ENCODE measurements around the gene PNPLA8.

PNPLA8 gene

DNA sequence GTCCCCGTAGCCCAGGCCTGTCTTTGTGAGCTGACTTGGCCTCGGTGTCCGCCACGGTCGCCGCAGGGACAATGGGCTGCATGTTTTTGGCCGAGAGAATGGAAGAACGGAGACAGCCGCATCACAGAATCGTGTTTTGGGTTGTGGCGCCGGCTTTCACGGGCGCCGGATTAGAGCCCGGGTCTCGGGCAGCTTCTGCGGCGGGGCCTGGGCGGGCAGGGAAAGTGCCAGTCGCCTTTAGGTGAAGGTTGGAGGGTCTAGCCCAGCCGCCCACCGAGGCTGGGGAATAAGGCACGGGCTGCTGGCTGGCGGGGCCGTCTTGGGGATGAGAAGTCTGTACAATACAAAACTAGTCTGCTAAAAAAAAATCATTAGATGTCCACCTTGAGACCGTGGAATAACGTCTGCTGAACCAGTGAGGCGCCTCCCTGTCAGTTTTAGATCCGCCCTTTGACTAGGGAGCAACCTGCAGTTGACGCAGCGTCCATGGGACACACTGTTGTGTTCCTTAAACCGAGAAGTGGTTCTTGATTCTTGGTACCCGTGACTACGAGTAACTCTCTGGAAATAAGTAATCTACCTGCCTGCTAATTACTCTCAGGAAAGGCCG lies 44.3 kb upstream of the PNPLA8 start:
- Histone ChIP-seq H3K9me2 (replicated peaks; ENCODE audit: insufficient read depth, low read length) (no peaks in the 10 kb centered on the region), H2AFZ (ENCODE audit: low read length) (peak overlapping the region; percentile 39), H3K4me2 (ENCODE audit: low read depth, low read length) (peak overlapping the region; percentile 85), H4K20me1 (ENCODE audit: insufficient read depth, low read length) (peaks cover 21% of the 10 kb centered on the region; the same call in 1 of the 2 replicates), H3K9ac (ENCODE audit: low read length) (peak overlapping the region; percentile 98), H3K4me1 (ENCODE audit: low read length) (peaks cover 29% of the 10 kb centered on the region), H3K9me3 (replicated peaks; ENCODE audit: insufficient read depth, low read length) (no peaks in the 10 kb centered on the region), H3K79me2 (ENCODE audit: low read length) (peaks cover 92% of the 10 kb centered on the region), H3K4me3 (ENCODE audit: low read length) (peak overlapping the region; percentile 97), H3K27ac (ENCODE audit: low read length) (peak overlapping the region; percentile 95), H3F3A (ENCODE audit: insufficient read depth, low read length) (peaks cover 19% of the 10 kb centered on the region), H3K36me3 (replicated peaks; ENCODE audit: insufficient read depth, low read length) (peaks cover 42% of the 10 kb centered on the region; the same call in 1 of the 2 replicates), H3K27me3 (replicated peaks; ENCODE audit: insufficient read depth, low read length) (no peaks in the 10 kb centered on the region)
- TF ChIP-seq EZH2phosphoT487 (IDR thresholded peaks at IDR 0.05; ENCODE audit: low read length) (no peak), EZH2 (optimal IDR thresholded peaks at IDR 0.05; ENCODE audit: low read depth, low read length) (no peak)
- TF ChIP-seq, protein P1, sequence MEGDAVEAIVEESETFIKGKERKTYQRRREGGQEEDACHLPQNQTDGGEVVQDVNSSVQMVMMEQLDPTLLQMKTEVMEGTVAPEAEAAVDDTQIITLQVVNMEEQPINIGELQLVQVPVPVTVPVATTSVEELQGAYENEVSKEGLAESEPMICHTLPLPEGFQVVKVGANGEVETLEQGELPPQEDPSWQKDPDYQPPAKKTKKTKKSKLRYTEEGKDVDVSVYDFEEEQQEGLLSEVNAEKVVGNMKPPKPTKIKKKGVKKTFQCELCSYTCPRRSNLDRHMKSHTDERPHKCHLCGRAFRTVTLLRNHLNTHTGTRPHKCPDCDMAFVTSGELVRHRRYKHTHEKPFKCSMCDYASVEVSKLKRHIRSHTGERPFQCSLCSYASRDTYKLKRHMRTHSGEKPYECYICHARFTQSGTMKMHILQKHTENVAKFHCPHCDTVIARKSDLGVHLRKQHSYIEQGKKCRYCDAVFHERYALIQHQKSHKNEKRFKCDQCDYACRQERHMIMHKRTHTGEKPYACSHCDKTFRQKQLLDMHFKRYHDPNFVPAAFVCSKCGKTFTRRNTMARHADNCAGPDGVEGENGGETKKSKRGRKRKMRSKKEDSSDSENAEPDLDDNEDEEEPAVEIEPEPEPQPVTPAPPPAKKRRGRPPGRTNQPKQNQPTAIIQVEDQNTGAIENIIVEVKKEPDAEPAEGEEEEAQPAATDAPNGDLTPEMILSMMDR (IDR thresholded peaks at IDR 0.05; ENCODE audit: low read length): no peak
- DNase-seq: peak; percentile 77

DNA sequence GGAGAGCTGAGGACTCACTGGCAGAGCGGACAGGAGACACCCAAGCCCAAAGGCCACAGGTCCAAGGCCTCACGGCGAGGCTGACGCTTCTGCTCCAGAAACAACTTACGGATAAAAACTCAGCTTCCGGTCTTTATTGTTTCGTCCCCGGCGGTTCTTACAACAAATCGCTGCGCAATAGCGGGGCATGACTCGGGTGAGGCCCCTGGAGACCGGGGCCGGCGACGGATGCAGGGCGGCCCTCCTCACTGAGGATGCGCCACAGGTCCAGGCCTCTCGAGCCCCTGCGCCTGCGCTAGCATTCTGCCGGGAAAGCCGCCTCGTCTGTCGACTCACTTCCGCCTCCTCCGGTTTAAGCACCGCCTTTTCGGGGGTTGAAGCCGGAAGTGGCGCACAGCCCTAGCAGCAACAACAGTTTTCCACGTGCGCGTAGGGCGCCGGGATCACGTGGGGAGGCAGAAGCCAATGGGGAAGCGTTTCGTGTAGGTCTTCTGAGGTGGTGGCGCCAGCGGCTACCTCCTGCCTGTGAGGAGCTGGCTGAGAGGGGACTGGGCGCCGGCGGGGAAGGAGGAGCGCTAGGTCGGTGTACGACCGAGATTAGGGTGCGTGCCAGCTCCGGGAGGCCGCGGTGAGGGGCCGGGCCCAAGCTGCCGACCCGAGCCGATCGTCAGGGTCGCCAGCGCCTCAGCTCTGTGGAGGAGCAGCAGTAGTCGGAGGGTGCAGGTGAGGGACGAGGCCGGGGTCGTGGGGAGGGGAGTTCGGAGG lies 43.6 kb upstream of the PNPLA8 start, which contains the start of the genes DNAJB9 and THAP5:
Gene DNAJB9 (plus strand): TSS at position 494 of the 765 bp plus-strand sequence. CDS start 1,853 bp downstream, outside the sequence.
Gene THAP5 (minus strand): TSS at position 326 of the 765 bp plus-strand sequence. CDS start 137 bp downstream, at position 189.
- H3F3A ChIP-seq (ENCODE audit: insufficient read depth, low read length): peaks cover 19% of the 10 kb centered on the region
- H3K9me2 ChIP-seq (replicated peaks; ENCODE audit: insufficient read depth, low read length): no peaks in the 10 kb centered on the region
- no peaks in the 10 kb centered on the region for H3K27me3 ChIP-seq (replicated peaks; ENCODE audit: insufficient read depth, low read length)
- peak within 1 kb of the TSS; percentile 98 for H3K9ac ChIP-seq (ENCODE audit: low read length)
- H3K4me1 ChIP-seq (ENCODE audit: low read length): peaks cover 29% of the 10 kb centered on the region
- DNase-seq: peak; percentile 100
- H3K4me2 ChIP-seq (ENCODE audit: low read depth, low read length): peak within 1 kb of the TSS; percentile 85
- H3K79me2 ChIP-seq (ENCODE audit: low read length): peaks cover 86% of the 10 kb centered on the region
- H2AFZ ChIP-seq (ENCODE audit: low read length): peak within 1 kb of the TSS; percentile 63
- TF ChIP-seq EZH2 (optimal IDR thresholded peaks at IDR 0.05; ENCODE audit: low read depth, low read length) (no peak), EZH2phosphoT487 (IDR thresholded peaks at IDR 0.05; ENCODE audit: low read length) (no peak)
- TF ChIP-seq, protein P1 (IDR thresholded peaks at IDR 0.05; ENCODE audit: low read length): no peak
- H3K36me3 ChIP-seq (replicated peaks; ENCODE audit: insufficient read depth, low read length): peaks cover 35% of the 10 kb centered on the region; the same call in 1 of the 2 replicates
- no peaks in the 10 kb centered on the region for H3K9me3 ChIP-seq (replicated peaks; ENCODE audit: insufficient read depth, low read length)
- peak within 1 kb of the TSS; percentile 95 for H3K27ac ChIP-seq (ENCODE audit: low read length)
- peak within 1 kb of the TSS; percentile 97 for H3K4me3 ChIP-seq (ENCODE audit: low read length)
- H4K20me1 ChIP-seq (ENCODE audit: insufficient read depth, low read length): peaks cover 21% of the 10 kb centered on the region; the same call in 1 of the 2 replicates

DNA sequence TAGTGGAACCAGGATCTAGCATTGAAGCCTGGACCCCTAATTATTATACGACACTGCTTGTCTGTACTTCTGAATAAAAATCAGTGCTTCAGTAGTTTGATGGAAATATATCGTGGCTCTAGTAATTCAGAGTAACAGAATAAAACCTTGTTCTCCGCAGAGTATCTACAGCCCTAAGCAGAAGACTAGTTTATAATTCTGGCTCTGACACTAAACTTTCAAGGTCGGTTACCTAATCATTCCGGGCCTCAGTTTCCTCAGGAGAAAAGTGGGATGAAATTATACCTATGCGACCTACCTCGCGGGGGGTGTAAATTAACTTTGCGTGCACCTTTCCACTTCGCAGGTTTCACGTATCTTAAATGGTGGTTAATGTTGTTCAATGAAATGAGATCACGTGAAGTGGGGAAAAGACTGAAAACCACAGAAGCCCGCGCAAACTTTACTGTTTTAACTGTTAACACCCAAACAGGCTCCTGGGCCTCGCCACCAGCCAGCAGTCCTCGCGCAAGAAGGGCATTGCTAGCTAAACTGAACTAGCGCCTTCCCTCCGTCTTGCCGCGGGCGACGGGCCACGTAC lies 43.0 kb upstream of the PNPLA8 start:
- DNase-seq: no peak
- H3K27ac ChIP-seq (ENCODE audit: low read length): peak overlapping the region; percentile 95
- peaks cover 20% of the 10 kb centered on the region; the same call in 1 of the 2 replicates for H4K20me1 ChIP-seq (ENCODE audit: insufficient read depth, low read length)
- peaks cover 19% of the 10 kb centered on the region for H3F3A ChIP-seq (ENCODE audit: insufficient read depth, low read length)
- TF ChIP-seq EZH2phosphoT487 (IDR thresholded peaks at IDR 0.05; ENCODE audit: low read length): no peak
- TF ChIP-seq, protein P1 (IDR thresholded peaks at IDR 0.05; ENCODE audit: low read length): no peak
- no peak for TF ChIP-seq EZH2 (optimal IDR thresholded peaks at IDR 0.05; ENCODE audit: low read depth, low read length)
- H3K79me2 ChIP-seq (ENCODE audit: low read length): peaks cover 84% of the 10 kb centered on the region
- no peaks in the 10 kb centered on the region for H3K9me2 ChIP-seq (replicated peaks; ENCODE audit: insufficient read depth, low read length)
- no peaks in the 10 kb centered on the region for H3K27me3 ChIP-seq (replicated peaks; ENCODE audit: insufficient read depth, low read length)
- H2AFZ ChIP-seq (ENCODE audit: low read length): peak overlapping the region; percentile 63
- peaks cover 36% of the 10 kb centered on the region; the same call in 1 of the 2 replicates for H3K36me3 ChIP-seq (replicated peaks; ENCODE audit: insufficient read depth, low read length)
- H3K4me3 ChIP-seq (ENCODE audit: low read length): peak overlapping the region; percentile 97
- H3K9me3 ChIP-seq (replicated peaks; ENCODE audit: insufficient read depth, low read length): no peaks in the 10 kb centered on the region
- H3K4me2 ChIP-seq (ENCODE audit: low read depth, low read length): peak overlapping the region; percentile 80
- H3K4me1 ChIP-seq (ENCODE audit: low read length): peaks cover 29% of the 10 kb centered on the region
- peak overlapping the region; percentile 98 for H3K9ac ChIP-seq (ENCODE audit: low read length)

Data from MM.1S (cell line).